NCI-H1105 (cell line): ENCODE results near the gene ANXA4.
"Not testable (repeated sequence)": the region's sequence is repeated elsewhere in the genome, so short reads cannot be mapped to it uniquely, and the experiment has no call there.

ENCODE experiments used
- DNase-seq: peaks from one replicate; lab custom pipeline; 2025; lab: John Stamatoyannopoulos, UW

ANXA4 gene

GRCh38 chr2:69779258-69780001 lies 37.5 kb downstream of the ANXA4 start:
- DNase-seq, result no peak

GRCh38 chr2:69780921-69781320 lies 39.0 kb downstream of the ANXA4 start:
- no peak for DNase-seq

- no peak for DNase-seq
Observed at GRCh38 chr2:69781321-69782248, 39.7 kb downstream of the ANXA4 start.

- DNase-seq, result no peak
Observed at GRCh38 chr2:69784228-69784627, 42.3 kb downstream of the ANXA4 start.

GRCh38 chr2:69785358-69785757 lies 43.4 kb downstream of the ANXA4 start:
- no peak for DNase-seq

GRCh38 chr2:69786052-69786560 lies 44.2 kb downstream of the ANXA4 start:
- no peak for DNase-seq

- DNase-seq, result no peak
Observed at GRCh38 chr2:69789175-69789721, 47.3 kb downstream of the ANXA4 start.

GRCh38 chr2:69789772-69790600 lies 48.1 kb downstream of the ANXA4 start:
- DNase-seq, result no peak

GRCh38 chr2:69790601-69790959 lies 48.6 kb downstream of the ANXA4 start:
- DNase-seq, result no peak

- no peak for DNase-seq
Observed at GRCh38 chr2:69791045-69791444, 49.1 kb downstream of the ANXA4 start.

- no peak for DNase-seq
Observed at GRCh38 chr2:69796174-69796573, 54.2 kb downstream of the ANXA4 start.

GRCh38 chr2:69797235-69797634 lies 55.3 kb downstream of the ANXA4 start:
- DNase-seq, result no peak

GRCh38 chr2:69797836-69798289 lies 55.9 kb downstream of the ANXA4 start:
- no peak for DNase-seq

- no peak for DNase-seq
Observed at GRCh38 chr2:69798290-69798908, 56.5 kb downstream of the ANXA4 start.

GRCh38 chr2:69798909-69799526 lies 57.1 kb downstream of the ANXA4 start:
- DNase-seq, result no peak

- no peak for DNase-seq
Observed at GRCh38 chr2:69801745-69802290, 59.9 kb downstream of the ANXA4 start.

- DNase-seq, result not testable (repeated sequence)
Observed at GRCh38 chr2:69802781-69803367, 60.9 kb downstream of the ANXA4 start.

- no peak for DNase-seq
Observed at GRCh38 chr2:69804416-69804815, 62.5 kb downstream of the ANXA4 start.

- no peak for DNase-seq
Observed at GRCh38 chr2:69805887-69806286, 64.0 kb downstream of the ANXA4 start.
